H9 (cell line): Measurements from ENCODE around the gene LPP. TPM values are rescaled to one million over a fixed set of nuclear protein-coding genes. Genes with fewer than 3 reads are reported as not detected.

Experiments
- DNase-seq: peaks from one replicate; pipeline ENCODE4 v3.0.0-alpha.2; 2017
- H2AFZ ChIP-seq: one replicate; pipeline ENCODE4 v1.6.1; 2013; ENCODE audit warnings: mild to moderate bottlenecking, low read length, control low read depth, moderate library complexity
- H2AK5ac ChIP-seq: 2 replicates; pipeline ENCODE4 v1.6.1; 2013; ENCODE audit warnings: low read length, control low read depth, mixed read lengths; ENCODE audit not compliant: insufficient read length
- H2BK120ac ChIP-seq: one replicate; pipeline ENCODE4 v1.6.1; 2013; ENCODE audit warnings: low read depth, mild to moderate bottlenecking, low read length, control low read depth, inconsistent platforms; ENCODE audit not compliant: poor library complexity, severe bottlenecking
- H2BK12ac ChIP-seq: 2 replicates; pipeline ENCODE4 v1.6.1; 2013; ENCODE audit warnings: low read length, control low read depth, mixed read lengths, low read depth; ENCODE audit not compliant: insufficient read length
- H2BK15ac ChIP-seq: 2 replicates; pipeline ENCODE4 v1.6.1; 2013; ENCODE audit warnings: low read depth, low read length, control low read depth
- H2BK20ac ChIP-seq: one replicate; pipeline ENCODE4 v1.6.1; 2013; ENCODE audit warnings: low read depth, mild to moderate bottlenecking, low read length, control low read depth, inconsistent platforms; ENCODE audit not compliant: poor library complexity, severe bottlenecking
- H2BK5ac ChIP-seq: 2 replicates; pipeline ENCODE4 v1.6.1; 2013; ENCODE audit warnings: low read length, control low read depth, mixed read lengths; ENCODE audit not compliant: insufficient read length
- H3K14ac ChIP-seq: 2 replicates; pipeline ENCODE4 v1.6.1; 2013; ENCODE audit warnings: low read length, control low read depth; ENCODE audit not compliant: insufficient read depth
- H3K18ac ChIP-seq: 2 replicates; pipeline ENCODE4 v1.6.1; 2013; ENCODE audit warnings: low read depth, mild to moderate bottlenecking, mixed read lengths, low read length, control low read depth; ENCODE audit not compliant: insufficient read length
- H3K23ac ChIP-seq: 2 replicates; pipeline ENCODE4 v1.6.1; 2013; ENCODE audit warnings: low read length, control low read depth, mixed read lengths, low read depth; ENCODE audit not compliant: insufficient read length
- H3K23me2 ChIP-seq: 2 replicates; pipeline ENCODE4 v1.6.1; 2013; ENCODE audit warnings: low read depth, mild to moderate bottlenecking, mixed read lengths, low read length, control low read depth; ENCODE audit not compliant: insufficient read length, poor library complexity, severe bottlenecking
- H3K27ac ChIP-seq: 2 replicates; pipeline ENCODE4 v1.5.1; 2013; ENCODE audit warnings: low read length, control low read depth, mixed read lengths, low read depth; ENCODE audit not compliant: insufficient read length
- H3K27me3 ChIP-seq: 2 replicates; pipeline ENCODE4 v1.6.1; 2013; ENCODE audit warnings: low read length, control low read depth, inconsistent platforms; ENCODE audit not compliant: insufficient read depth
- H3K4ac ChIP-seq: 2 replicates; pipeline ENCODE4 v1.6.1; 2013; ENCODE audit warnings: low read depth, mild to moderate bottlenecking, control low read depth, inconsistent platforms, low read length, moderate library complexity
- H3K4me1 ChIP-seq: 2 replicates; pipeline ENCODE4 v1.6.1; 2013; ENCODE audit warnings: low read length, control low read depth, inconsistent platforms; ENCODE audit not compliant: insufficient read depth
- H3K4me2 ChIP-seq: 2 replicates; pipeline ENCODE4 v1.6.1; 2013; ENCODE audit warnings: low read length, control low read depth, mixed read lengths; ENCODE audit not compliant: insufficient read length, insufficient read depth
- H3K56ac ChIP-seq: 2 replicates; pipeline ENCODE4 v1.6.1; 2013; ENCODE audit warnings: low read depth, mild to moderate bottlenecking, mixed read lengths, low read length, control low read depth; ENCODE audit not compliant: insufficient read length
- H3K79me1 ChIP-seq: 2 replicates; pipeline ENCODE4 v1.6.1; 2013; ENCODE audit warnings: low read depth, mild to moderate bottlenecking, moderate library complexity, low read length, control low read depth, inconsistent platforms; ENCODE audit not compliant: insufficient read depth, poor library complexity, severe bottlenecking
- H3K79me2 ChIP-seq: 2 replicates; pipeline ENCODE4 v1.6.1; 2013; ENCODE audit warnings: low read length, control low read depth, inconsistent platforms; ENCODE audit not compliant: insufficient read depth
- H3K9ac ChIP-seq: 2 replicates; pipeline ENCODE4 v1.6.1; 2013; ENCODE audit warnings: low read length, control low read depth, mixed read lengths; ENCODE audit not compliant: insufficient read length; ENCODE audit errors: extremely low read depth
- H3K9me3 ChIP-seq: one replicate; pipeline ENCODE4 v1.6.1; 2013; ENCODE audit warnings: low read depth, low read length, inconsistent platforms; ENCODE audit not compliant: control insufficient read depth
- H3T11ph ChIP-seq: one replicate; pipeline ENCODE4 v1.6.1; 2013; ENCODE audit warnings: mild to moderate bottlenecking, low read length, control low read depth, inconsistent platforms
- H4K20me1 ChIP-seq: one replicate; pipeline ENCODE4 v1.6.1; 2013; ENCODE audit not compliant: control insufficient read depth, insufficient read length, insufficient read depth
- H4K5ac ChIP-seq: 2 replicates; pipeline ENCODE4 v1.6.1; 2013; ENCODE audit warnings: low read depth, mild to moderate bottlenecking, mixed read lengths, low read length, control low read depth; ENCODE audit not compliant: insufficient read length
- H4K8ac ChIP-seq: replicated peaks from 2 replicates; pipeline ENCODE4 v1.6.1; 2013; ENCODE audit warnings: low read length, control low read depth, mixed read lengths, low read depth; ENCODE audit not compliant: insufficient read length
- H4K91ac ChIP-seq: 2 replicates; pipeline ENCODE4 v1.6.1; 2013; ENCODE audit warnings: low read depth, mild to moderate bottlenecking, moderate library complexity, mixed read lengths, low read length, control low read depth; ENCODE audit not compliant: insufficient read length
- H3K27ac Mint-ChIP-seq, 3 experiments: 2 replicates in 2 of 3; 3 replicates in 1 of 3; pipeline ENCODE4 v1.8.0; 2020 to 2021; ENCODE audit warnings: mixed read lengths in 3 of 3, mild to moderate bottlenecking in 1 of 3, moderate library complexity in 1 of 3
- H3K27me3 Mint-ChIP-seq: 2 replicates; pipeline ENCODE4 v1.8.0; 2021; ENCODE audit warnings: low read depth, mild to moderate bottlenecking, moderate library complexity, mixed read lengths
- H3K36me3 Mint-ChIP-seq, 3 experiments: 2 replicates in 2 of 3; 3 replicates in 1 of 3; pipeline ENCODE4 v1.8.0; 2020 to 2021; ENCODE audit warnings: low read depth in 3 of 3, mixed read lengths in 3 of 3; ENCODE audit not compliant: insufficient read depth in 1 of 3
- H3K4me1 Mint-ChIP-seq, 2 experiments: 2 replicates each; pipeline ENCODE4 v1.8.0; 2020; ENCODE audit warnings: mixed read lengths in 2 of 2
- H3K4me3 Mint-ChIP-seq, 2 experiments: 2 replicates in 1 of 2; 3 replicates in 1 of 2; pipeline ENCODE4 v1.8.0; 2020 to 2021; ENCODE audit warnings: mild to moderate bottlenecking in 2 of 2, mixed read lengths in 2 of 2, moderate library complexity in 1 of 2
- H3K9me3 Mint-ChIP-seq, 2 experiments: 2 replicates in 1 of 2; 3 replicates in 1 of 2; pipeline ENCODE4 v1.8.0; 2020; ENCODE audit warnings: mild to moderate bottlenecking in 2 of 2, mixed read lengths in 2 of 2, moderate library complexity in 1 of 2
- CTCF ChIP-seq: fragments of 200-600 bp; sonication (generic); conservative IDR thresholded peaks from 3 replicates; pipeline ENCODE4 v1.8.0; 2021; ENCODE audit warnings: antibody characterized with exemption, mild to moderate bottlenecking
- WGBS: extraction: QIAGEN DNeasy Blood & Tissue Kit; methylation state at CpG from one replicate; pipeline ENCODE4 v1.1.7; 2013; ENCODE audit warnings: missing lambda C conversion rate, low lambda C conversion rate, mixed read lengths; ENCODE audit not compliant: insufficient read length; ENCODE audit errors: extremely low coverage; 5-methylcytosine and 5-hydroxymethylcytosine counted together
- total RNA-seq: library from RNA; stranded (reverse); gene quantifications from 2 replicates; pipeline ENCODE4 v1.2.1, GENCODE V29; 2021

LPP gene
- total RNA-seq, 1 experiment from 2014 or later: 64.6 TPM

- no peak overlapping the region for H2AFZ ChIP-seq
- WGBS: no CpG with 5 or more reads among the region's 3 CpGs
- H3K56ac ChIP-seq: no peak overlapping the region
- no peak overlapping the region for H3K23ac ChIP-seq
- H3K27ac ChIP-seq: no peak overlapping the region
- H2BK20ac ChIP-seq: no peak overlapping the region
- H3K4me1 ChIP-seq: no peaks in the 10 kb centered on the region; the same call in 1 of the 2 replicates
- no peak overlapping the region for H2BK5ac ChIP-seq
- no peaks in the 10 kb centered on the region for H4K20me1 ChIP-seq
- H3K79me2 ChIP-seq: no peaks in the 10 kb centered on the region; the same call in 1 of the 2 replicates
- H3K27ac Mint-ChIP-seq: 0 out of 7 replicates have a peak overlapping the region, but pooled peaks of 1 of the 3 experiments have one; percentile 29
- H3K27me3 Mint-ChIP-seq: no peaks in the 10 kb centered on the region
- no peaks in the 10 kb centered on the region for H3K9me3 Mint-ChIP-seq
- no peak for DNase-seq
- no peak overlapping the region for H3K4me3 Mint-ChIP-seq
- H3K14ac ChIP-seq: no peak overlapping the region
- no peak overlapping the region for H2BK15ac ChIP-seq
- H3K4ac ChIP-seq: no peak overlapping the region
- no peak overlapping the region for H3K9ac ChIP-seq
- H3K27me3 ChIP-seq: no peaks in the 10 kb centered on the region
- H4K8ac ChIP-seq: no peak overlapping the region
- no peak overlapping the region for H4K91ac ChIP-seq
- H2AK5ac ChIP-seq: no peak overlapping the region
- no peaks in the 10 kb centered on the region for H3K79me1 ChIP-seq
- H2BK120ac ChIP-seq: no peak overlapping the region
- H3K9me3 ChIP-seq: no peaks in the 10 kb centered on the region
- no peak overlapping the region for H4K5ac ChIP-seq
- TF ChIP-seq CTCF: no peak
- H3K18ac ChIP-seq: no peak overlapping the region
- no peak overlapping the region for H3K4me2 ChIP-seq
- H3T11ph ChIP-seq: no peak overlapping the region
- H2BK12ac ChIP-seq: no peak overlapping the region
- H3K36me3 Mint-ChIP-seq: no peaks in the 10 kb centered on the region; a peak in 1 of 7 replicates
- no peaks in the 10 kb centered on the region for H3K23me2 ChIP-seq
- peaks cover 13% of the 10 kb centered on the region in 2 experiments for H3K4me1 Mint-ChIP-seq
These were observed 87.9 kb downstream of the LPP start for GRCh38 chr3:188241883-188242282.
